IMR-90 (cell line): ENCODE data around the gene EGLN1. TPM values are rescaled to one million over a fixed set of nuclear protein-coding genes. Genes with fewer than 3 reads are reported as not detected.

ENCODE experiments used
- ATAC-seq: fragments of 200-7000 bp; cut with Tn5 transposase; 2 replicates; pipeline ENCODE4 v1.9.1; 2020; ENCODE audit warnings: low read depth, mild to moderate bottlenecking, moderate library complexity
- BruUV-seq: library from RNA; stranded (reverse); fragments of 400-500 nt; replicated peaks from 2 replicates; lab custom pipeline; 2021; lab: Mats Ljungman, UMichigan
- CTCF ChIA-PET: fragments of 300-600 bp; formaldehyde crosslinking; extraction: SDS; loops from one replicate; lab custom pipeline; 2021; ENCODE audit warnings: antibody characterized with exemption; lab: Yijun Ruan, JAX
- POLR2A ChIA-PET: fragments of 300-600 bp; sonication (Branson Sonifier 250); formaldehyde crosslinking; loops from one replicate; lab custom pipeline; 2022; ENCODE audit warnings: antibody characterized with exemption; ENCODE audit not compliant: unreplicated experiment; lab: Charles Lee
- DNase-seq: peaks from one replicate; pipeline ENCODE4 v3.0.0; 2013
- H2AFZ ChIP-seq: replicated peaks from 2 replicates; pipeline ENCODE3; 2013; ENCODE audit warnings: low read length, mild to moderate bottlenecking; ENCODE audit not compliant: poor library complexity
- H2AK5ac ChIP-seq: 2 replicates; pipeline ENCODE4 v1.6.1; 2013; ENCODE audit warnings: low read depth, low read length, inconsistent platforms
- H2AK9ac ChIP-seq: replicated peaks from 2 replicates; pipeline ENCODE3; 2013; ENCODE audit warnings: mild to moderate bottlenecking, low read depth, low read length, moderate library complexity; ENCODE audit not compliant: poor library complexity
- H2BK120ac ChIP-seq: 2 replicates; pipeline ENCODE4 v1.6.1; 2013; ENCODE audit warnings: low read depth, low read length, inconsistent platforms
- H2BK15ac ChIP-seq: 3 replicates; pipeline ENCODE4 v1.6.1; 2013; ENCODE audit warnings: low read depth, low read length, inconsistent platforms
- H2BK20ac ChIP-seq: 2 replicates; pipeline ENCODE4 v1.6.1; 2013; ENCODE audit warnings: low read depth, mild to moderate bottlenecking, inconsistent platforms, low read length, moderate library complexity
- H2BK5ac ChIP-seq: 2 replicates; pipeline ENCODE4 v1.6.1; 2013; ENCODE audit warnings: mild to moderate bottlenecking, low read depth, low read length, inconsistent platforms; ENCODE audit not compliant: poor library complexity, severe bottlenecking
- H3K14ac ChIP-seq: replicated peaks from 2 replicates; pipeline ENCODE4 v1.6.1; 2013; ENCODE audit warnings: low read depth, low read length, inconsistent platforms
- H3K18ac ChIP-seq: 2 replicates; pipeline ENCODE4 v1.6.1; 2013; ENCODE audit warnings: low read depth, low read length, control low read depth
- H3K23ac ChIP-seq: 2 replicates; pipeline ENCODE4 v1.6.1; 2013; ENCODE audit warnings: low read depth, low read length, inconsistent platforms
- H3K27ac ChIP-seq: 2 replicates; pipeline ENCODE4 v1.5.1; 2013; ENCODE audit warnings: mild to moderate bottlenecking, control low read depth, low read length; ENCODE audit not compliant: insufficient read depth
- H3K27me3 ChIP-seq: 2 replicates; pipeline ENCODE4 v1.6.1; 2013; ENCODE audit warnings: low read length; ENCODE audit not compliant: control insufficient read depth, insufficient read depth
- H3K36me3 ChIP-seq: 2 replicates; pipeline ENCODE4 v1.6.1; 2013; ENCODE audit warnings: low read length, mixed read lengths; ENCODE audit not compliant: control insufficient read depth, insufficient read depth
- H3K4ac ChIP-seq: 2 replicates; pipeline ENCODE4 v1.6.1; 2013; ENCODE audit warnings: low read depth, low read length, inconsistent platforms
- H3K4me1 ChIP-seq: 2 replicates; pipeline ENCODE4 v1.6.1; 2013; ENCODE audit warnings: low read length, mixed read lengths; ENCODE audit not compliant: control insufficient read depth, insufficient read depth
- H3K4me2 ChIP-seq: 2 replicates; pipeline ENCODE4 v1.6.1; 2013; ENCODE audit warnings: low read depth, mild to moderate bottlenecking, control low read depth, low read length, moderate library complexity
- H3K4me3 ChIP-seq: 2 replicates; pipeline ENCODE4 v1.5.1; 2013; ENCODE audit warnings: low read depth, mild to moderate bottlenecking, control low read depth, low read length, moderate library complexity; ENCODE audit not compliant: insufficient read depth
- H3K56ac ChIP-seq: 2 replicates; pipeline ENCODE4 v1.6.1; 2013; ENCODE audit warnings: low read length, inconsistent platforms; ENCODE audit not compliant: insufficient read depth; ENCODE audit errors: extremely low read depth
- H3K79me1 ChIP-seq, 2 experiments: 2 replicates each; pipeline ENCODE4 v1.6.1; 2013; ENCODE audit warnings: low read length in 2 of 2, inconsistent platforms in 1 of 2, low read depth in 1 of 2
- H3K9ac ChIP-seq: 2 replicates; pipeline ENCODE4 v1.6.1; 2013; ENCODE audit warnings: low read depth, low read length, control low read depth
- H3K9me1 ChIP-seq: 2 replicates; pipeline ENCODE4 v1.6.1; 2013; ENCODE audit warnings: low read length, inconsistent platforms; ENCODE audit not compliant: insufficient read depth
- H3K9me3 ChIP-seq: 2 replicates; pipeline ENCODE4 v1.6.1; 2013; ENCODE audit warnings: low read length; ENCODE audit not compliant: control insufficient read depth, insufficient read depth
- H4K20me1 ChIP-seq: 2 replicates; pipeline ENCODE4 v1.6.1; 2013; ENCODE audit warnings: low read length, inconsistent platforms; ENCODE audit not compliant: insufficient read depth
- H4K5ac ChIP-seq: 2 replicates; pipeline ENCODE4 v1.6.1; 2013; ENCODE audit warnings: mild to moderate bottlenecking, low read depth, low read length, control low read depth
- H4K8ac ChIP-seq, 2 experiments: 2 replicates each; pipeline ENCODE4 v1.6.1; 2013; ENCODE audit warnings: low read depth in 2 of 2, low read length in 2 of 2, control low read depth in 1 of 2, inconsistent platforms in 1 of 2
- H4K91ac ChIP-seq: 2 replicates; pipeline ENCODE4 v1.6.1; 2013; ENCODE audit warnings: low read depth, low read length, inconsistent platforms; ENCODE audit not compliant: insufficient read depth
- CEBPB ChIP-seq: IDR thresholded peaks from 2 replicates; pipeline ENCODE4 v1.6.1; 2012; ENCODE audit warnings: low read depth, low read length, improper control_type of control experiment
- FOS ChIP-seq: fragments of 150-350 bp; IDR thresholded peaks from 2 replicates; pipeline ENCODE4 v1.6.1; 2016; ENCODE audit warnings: low read depth, low read length
- MXI1 ChIP-seq: IDR thresholded peaks from 2 replicates; pipeline ENCODE4 v1.6.1; 2012; ENCODE audit warnings: low read depth, mild to moderate bottlenecking, low read length, moderate library complexity, borderline replicate concordance
- RAD21 ChIP-seq: IDR thresholded peaks from 2 replicates; pipeline ENCODE4 v1.6.1; 2012; ENCODE audit warnings: low read length, improper control_type of control experiment
- RCOR1 ChIP-seq: IDR thresholded peaks from 2 replicates; pipeline ENCODE4 v1.6.1; 2012; ENCODE audit warnings: mild to moderate bottlenecking, low read length, improper control_type of control experiment; ENCODE audit not compliant: insufficient replicate concordance
- SMC3 ChIP-seq: fragments of 150-350 bp; IDR thresholded peaks from 2 replicates; pipeline ENCODE4 v1.6.1; 2016; ENCODE audit warnings: low read depth, mild to moderate bottlenecking, antibody characterized with exemption, low read length, moderate library complexity
- WGBS, 2 experiments: methylation state at CpG; one replicate each; pipeline versions ENCODE4 v1.1.5 to v1.1.7; 2013; ENCODE audit warnings: missing lambda C conversion rate in 2 of 2; ENCODE audit not compliant: insufficient read length in 1 of 2; ENCODE audit errors: extremely low coverage in 2 of 2; 5-methylcytosine and 5-hydroxymethylcytosine counted together
- dilution Hi-C: fragments of 300-500 bp; cut with HindIII; formaldehyde crosslinking; loops from one replicate; pipeline ENCODE4 v1.14.3; 2018; ENCODE audit warnings: low sequenced_read_pairs; ENCODE audit not compliant: unreplicated experiment
- in situ Hi-C: fragments of 300-500 bp; cut with MboI; formaldehyde crosslinking; loops from 3 replicates; pipeline ENCODE4 v1.14.3; 2019; ENCODE audit warnings: low sequenced_read_pairs, inconsistent platforms, mixed read lengths
- intact Hi-C: fragments of 100-400 bp; cut with micrococcal nuclease; formaldehyde crosslinking; loops from 2 replicates; pipeline ENCODE4 v1.10.0; 2022
- polyA plus RNA-seq, 3 experiments: library from polyadenylated mRNA; depleted of rRNA; stranded (reverse); fragments of >200 nt; gene quantifications; 2 replicates each; pipeline ENCODE4 v1.2.3, GENCODE V29; 2012; ENCODE audit warnings: low replicate concordance in 1 of 3
- total RNA-seq: library from RNA; depleted of rRNA; stranded (reverse); fragments of >200 nt; gene quantifications from 2 replicates; pipeline ENCODE4 v1.2.3, GENCODE V29; 2012

EGLN1 gene
- total and polyA plus RNA-seq, 2 of the 4 experiments (the other 2 are of a cell fraction): 25.7 to 26.9 TPM

- peak; percentile 56; the same call in 1 of the 2 replicates for TF ChIP-seq MXI1
- TF ChIP-seq CEBPB: peak; percentile 71
- TF ChIP-seq FOS: no peak
Observed at GRCh38 chr1:231337472-231338269, 84.4 kb downstream of the EGLN1 start, which contains the start of gene EXOC8 (continued).

GRCh38 chr1:231337043-231337471 lies 85.0 kb downstream of the EGLN1 start:
- Histone ChIP-seq H3K4me1 (peaks cover 7% of the 10 kb centered on the region), H3K27ac (peak overlapping the region; percentile 70), H2AFZ (peak overlapping the region; percentile 92), H4K5ac (no peak overlapping the region), H2BK20ac (no peak overlapping the region), H3K4ac (peak overlapping the region; percentile 83), H2BK120ac (no peak overlapping the region), H2BK5ac (peak overlapping the region; percentile 64), H3K9ac (peak overlapping the region; percentile 78), H3K27me3 (no peaks in the 10 kb centered on the region), H3K4me2 (peak overlapping the region; percentile 94), H3K56ac (no peak overlapping the region), H3K4me3 (peak overlapping the region; percentile 75), H3K18ac (no peak overlapping the region), H4K20me1 (peaks cover 44% of the 10 kb centered on the region), H3K23ac (peak overlapping the region; percentile 84; the same call in 1 of the 2 replicates), H3K9me1 (peaks cover 6% of the 10 kb centered on the region; the same call in 1 of the 2 replicates), H3K36me3 (peaks cover 2% of the 10 kb centered on the region; the same call in 1 of the 2 replicates), H4K91ac (no peak overlapping the region), H3K79me1 (peaks cover 3 to 42% of the 10 kb centered on the region in 2 experiments; a peak in 2 of 4 replicates), H3K14ac (peak overlapping the region; percentile 74; the same call in 1 of the 2 replicates), H3K9me3 (no peaks in the 10 kb centered on the region), H2AK5ac (peak overlapping the region; percentile 28; the same call in 1 of the 2 replicates), H2AK9ac (peak overlapping the region; percentile 79), H4K8ac (peak overlapping the region in 1 of 2 experiments; percentile 86; a peak in 2 of 4 replicates), H2BK15ac (no peak overlapping the region)
- dilution Hi-C loops: no loop called here
- 4% methylated on average over 18 of the region's 32 CpGs; no CpG with 5 or more reads in 1 of the 2 experiments for WGBS, 2 experiments
- TF ChIP-seq SMC3 (no peak), RAD21 (no peak), RCOR1 (no peak)
- ChIA-PET POLR2A (no interaction called here), CTCF (interaction anchor here (0.5 kb wide), 1 partner anchor 8 kb away, joined by 3 read pairs; no protein-coding TSS in a partner anchor)
- intact Hi-C loops: no loop called here
- in situ Hi-C loops: no loop called here
- no TSS peak for BruUV-seq
- ATAC-seq (peak; percentile 6), DNase-seq (no peak)
